ENCODE results near the gene ERMARD. TPM values are rescaled to one million over a fixed set of nuclear protein-coding genes. Genes with fewer than 3 reads are reported as not detected.
"Not testable (repeated sequence)": the region's sequence is repeated elsewhere in the genome, so short reads cannot be mapped to it uniquely, and the experiment has no call there.

ERMARD gene
- total RNA-seq, 1 donor from 2014 or later, result 16.2 TPM

- H3K4me1 ChIP-seq (ENCODE audit: control insufficient read depth in 3 of 3, insufficient read depth in 3 of 3, low read length in 3 of 3); H3K9me3 ChIP-seq (ENCODE audit: control insufficient read depth in 3 of 3, low read length in 3 of 3); H3K9ac ChIP-seq (ENCODE audit: low read depth in 1 of 3, low read length in 3 of 3); H3K4me3 ChIP-seq (ENCODE audit: low read length in 3 of 3); H3K27me3 ChIP-seq (ENCODE audit: control insufficient read depth in 3 of 3, insufficient read depth in 3 of 3, low read length in 3 of 3); H3K27ac ChIP-seq (ENCODE audit: low read depth, low read length): not testable (repeated sequence)
- H3K36me3 ChIP-seq (ENCODE audit: control insufficient read depth in 3 of 3, insufficient read depth in 3 of 3, low read length in 3 of 3), result peaks cover 33 to 56% (median 47%) of the 10 kb centered on the region in 3 donors
These were observed 14.4 kb downstream of the ERMARD start for GRCh38 chr6:169765789-169766188.

DNA sequence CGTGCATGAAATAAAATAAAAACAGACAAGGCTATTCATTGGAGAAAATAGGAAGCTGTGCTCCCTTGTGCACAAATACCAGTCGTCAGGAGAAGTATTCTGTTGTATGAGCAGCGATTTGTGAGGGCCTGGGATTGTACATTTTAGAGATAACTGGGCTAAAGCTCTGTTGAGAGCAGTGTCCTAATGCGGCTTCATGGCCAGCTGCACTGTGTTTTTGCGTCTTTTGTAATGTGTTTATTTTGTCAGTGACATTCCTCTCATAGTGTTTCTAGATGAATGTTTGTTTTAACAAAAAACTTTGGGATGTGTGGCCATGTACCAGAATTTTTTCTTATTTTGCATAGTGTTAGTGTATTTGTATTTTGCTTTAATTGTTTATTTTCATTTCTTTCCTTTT, 14.8 kb downstream of the ERMARD start:
- Histone ChIP-seq H3K9me3 (ENCODE audit: control insufficient read depth in 3 of 3, low read length in 3 of 3) (no peaks in the 10 kb centered on the region), H3K27ac (ENCODE audit: low read depth, low read length) (no peak overlapping the region), H3K27me3 (ENCODE audit: control insufficient read depth in 3 of 3, insufficient read depth in 3 of 3, low read length in 3 of 3) (no peaks in the 10 kb centered on the region), H3K4me3 (ENCODE audit: low read length in 3 of 3) (no peak overlapping the region), H3K9ac (ENCODE audit: low read depth in 1 of 3, low read length in 3 of 3) (no peak overlapping the region), H3K36me3 (ENCODE audit: control insufficient read depth in 3 of 3, insufficient read depth in 3 of 3, low read length in 3 of 3) (peaks cover 28 to 51% (median 45%) of the 10 kb centered on the region in 3 donors), H3K4me1 (ENCODE audit: control insufficient read depth in 3 of 3, insufficient read depth in 3 of 3, low read length in 3 of 3) (peaks cover 4 to 8% (median 5%) of the 10 kb centered on the region in 3 donors)

GRCh38 chr6:169766921-169767736, 15.7 kb downstream of the ERMARD start:
- Histone ChIP-seq H3K36me3 (ENCODE audit: control insufficient read depth in 3 of 3, insufficient read depth in 3 of 3, low read length in 3 of 3) (peaks cover 33 to 53% (median 52%) of the 10 kb centered on the region in 3 donors), H3K27me3 (ENCODE audit: control insufficient read depth in 3 of 3, insufficient read depth in 3 of 3, low read length in 3 of 3) (no peaks in the 10 kb centered on the region), H3K4me1 (ENCODE audit: control insufficient read depth in 3 of 3, insufficient read depth in 3 of 3, low read length in 3 of 3) (peaks cover 4 to 8% (median 5%) of the 10 kb centered on the region in 3 donors), H3K4me3 (ENCODE audit: low read length in 3 of 3) (no peak overlapping the region), H3K9me3 (ENCODE audit: control insufficient read depth in 3 of 3, low read length in 3 of 3) (no peaks in the 10 kb centered on the region), H3K9ac (ENCODE audit: low read depth in 1 of 3, low read length in 3 of 3) (no peak overlapping the region), H3K27ac (ENCODE audit: low read depth, low read length) (no peak overlapping the region)

DNA sequence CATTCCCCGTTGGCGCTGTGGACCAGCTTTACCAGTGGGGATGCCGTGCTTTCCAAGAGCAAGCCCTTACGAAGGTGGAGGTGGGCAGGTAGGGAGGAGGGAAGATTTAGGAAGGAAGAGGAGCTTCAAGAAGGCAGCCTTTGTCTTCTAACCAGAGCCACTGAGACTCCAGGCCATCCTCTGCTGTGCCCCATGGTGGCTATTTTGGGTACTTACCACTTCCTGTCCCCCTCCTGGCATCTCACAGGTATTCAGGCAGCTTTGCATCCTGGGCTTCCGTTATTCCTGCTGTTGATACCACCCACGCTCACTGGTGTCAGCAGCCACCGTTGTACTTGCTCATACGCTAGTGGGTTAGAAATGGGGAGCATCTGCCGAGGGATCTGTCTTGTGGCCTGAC, 22.9 kb downstream of the ERMARD start:
- H3K27me3 ChIP-seq (ENCODE audit: control insufficient read depth in 3 of 3, insufficient read depth in 3 of 3, low read length in 3 of 3), result no peaks in the 10 kb centered on the region
- no peaks in the 10 kb centered on the region for H3K9me3 ChIP-seq (ENCODE audit: control insufficient read depth in 3 of 3, low read length in 3 of 3)
- no peak overlapping the region for H3K4me3 ChIP-seq (ENCODE audit: low read length in 3 of 3)
- H3K4me1 ChIP-seq (ENCODE audit: control insufficient read depth in 3 of 3, insufficient read depth in 3 of 3, low read length in 3 of 3), result no peaks in the 10 kb centered on the region
- peaks cover 33 to 56% (median 53%) of the 10 kb centered on the region in 3 donors for H3K36me3 ChIP-seq (ENCODE audit: control insufficient read depth in 3 of 3, insufficient read depth in 3 of 3, low read length in 3 of 3)
- no peak overlapping the region for H3K9ac ChIP-seq (ENCODE audit: low read depth in 1 of 3, low read length in 3 of 3)
- H3K27ac ChIP-seq (ENCODE audit: low read depth, low read length), result no peak overlapping the region

GRCh38 chr6:169775321-169775720, 23.9 kb downstream of the ERMARD start:
- peaks cover 37 to 60% (median 59%) of the 10 kb centered on the region in 3 donors for H3K36me3 ChIP-seq (ENCODE audit: control insufficient read depth in 3 of 3, insufficient read depth in 3 of 3, low read length in 3 of 3)
- no peaks in the 10 kb centered on the region for H3K27me3 ChIP-seq (ENCODE audit: control insufficient read depth in 3 of 3, insufficient read depth in 3 of 3, low read length in 3 of 3)
- H3K9ac ChIP-seq (ENCODE audit: low read depth in 1 of 3, low read length in 3 of 3), result no peak overlapping the region
- H3K4me1 ChIP-seq (ENCODE audit: control insufficient read depth in 3 of 3, insufficient read depth in 3 of 3, low read length in 3 of 3), result no peaks in the 10 kb centered on the region
- no peaks in the 10 kb centered on the region for H3K9me3 ChIP-seq (ENCODE audit: control insufficient read depth in 3 of 3, low read length in 3 of 3)
- H3K27ac ChIP-seq (ENCODE audit: low read depth, low read length), result no peak overlapping the region
- H3K4me3 ChIP-seq (ENCODE audit: low read length in 3 of 3), result no peak overlapping the region

GRCh38 chr6:169776379-169776778, 25.0 kb downstream of the ERMARD start:
- Histone ChIP-seq H3K27ac (ENCODE audit: low read depth, low read length) (no peak overlapping the region), H3K9me3 (ENCODE audit: control insufficient read depth in 3 of 3, low read length in 3 of 3) (no peaks in the 10 kb centered on the region), H3K9ac (ENCODE audit: low read depth in 1 of 3, low read length in 3 of 3) (no peak overlapping the region), H3K4me3 (ENCODE audit: low read length in 3 of 3) (no peak overlapping the region), H3K36me3 (ENCODE audit: control insufficient read depth in 3 of 3, insufficient read depth in 3 of 3, low read length in 3 of 3) (peaks cover 37 to 66% (median 65%) of the 10 kb centered on the region in 3 donors), H3K27me3 (ENCODE audit: control insufficient read depth in 3 of 3, insufficient read depth in 3 of 3, low read length in 3 of 3) (no peaks in the 10 kb centered on the region), H3K4me1 (ENCODE audit: control insufficient read depth in 3 of 3, insufficient read depth in 3 of 3, low read length in 3 of 3) (no peaks in the 10 kb centered on the region)

- Histone ChIP-seq H3K4me1 (ENCODE audit: control insufficient read depth in 3 of 3, insufficient read depth in 3 of 3, low read length in 3 of 3) (no peaks in the 10 kb centered on the region), H3K9ac (ENCODE audit: low read depth in 1 of 3, low read length in 3 of 3) (no peak overlapping the region), H3K27ac (ENCODE audit: low read depth, low read length) (no peak overlapping the region)
These were observed 26.5 kb downstream of the ERMARD start for GRCh38 chr6:169777896-169778295.

DNA sequence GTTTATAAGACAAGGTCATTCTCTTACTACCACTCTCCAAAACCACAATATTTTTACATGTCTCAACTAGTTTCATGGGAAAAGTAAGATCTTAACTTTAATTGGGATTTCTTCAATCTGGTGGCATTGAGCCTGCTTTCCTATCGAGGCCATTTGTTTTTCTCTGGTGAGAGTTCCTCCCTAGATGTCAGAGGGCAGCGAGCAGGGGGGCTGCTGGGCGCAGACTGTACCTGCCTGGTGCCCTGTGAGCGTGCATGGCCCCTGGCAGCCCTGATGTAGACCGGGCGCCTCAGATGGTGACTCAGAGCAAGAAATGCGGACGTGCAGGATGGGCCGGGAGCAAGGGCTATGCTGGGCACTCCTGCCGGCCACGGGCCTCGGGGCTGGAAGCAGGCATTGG, 27.2 kb downstream of the ERMARD start:
- Histone ChIP-seq H3K9ac (ENCODE audit: low read depth in 1 of 3, low read length in 3 of 3) (no peak overlapping the region), H3K9me3 (ENCODE audit: control insufficient read depth in 3 of 3, low read length in 3 of 3) (no peaks in the 10 kb centered on the region), H3K4me3 (ENCODE audit: low read length in 3 of 3) (no peak overlapping the region), H3K4me1 (ENCODE audit: control insufficient read depth in 3 of 3, insufficient read depth in 3 of 3, low read length in 3 of 3) (no peaks in the 10 kb centered on the region), H3K27ac (ENCODE audit: low read depth, low read length) (no peak overlapping the region), H3K27me3 (ENCODE audit: control insufficient read depth in 3 of 3, insufficient read depth in 3 of 3, low read length in 3 of 3) (no peaks in the 10 kb centered on the region), H3K36me3 (ENCODE audit: control insufficient read depth in 3 of 3, insufficient read depth in 3 of 3, low read length in 3 of 3) (peaks cover 32 to 60% (median 55%) of the 10 kb centered on the region in 3 donors)

More at GRCh38 chr6:169777896-169778295, 26.5 kb downstream of the ERMARD start:
- Histone ChIP-seq H3K27me3 (ENCODE audit: control insufficient read depth in 3 of 3, insufficient read depth in 3 of 3, low read length in 3 of 3) (no peaks in the 10 kb centered on the region), H3K4me3 (ENCODE audit: low read length in 3 of 3) (no peak overlapping the region), H3K36me3 (ENCODE audit: control insufficient read depth in 3 of 3, insufficient read depth in 3 of 3, low read length in 3 of 3) (peaks cover 32 to 61% (median 60%) of the 10 kb centered on the region in 3 donors), H3K9me3 (ENCODE audit: control insufficient read depth in 3 of 3, low read length in 3 of 3) (no peaks in the 10 kb centered on the region)

- H3K36me3 ChIP-seq (ENCODE audit: control insufficient read depth in 3 of 3, insufficient read depth in 3 of 3, low read length in 3 of 3), result peaks cover 30 to 55% (median 54%) of the 10 kb centered on the region in 3 donors
These were observed 27.8 kb downstream of the ERMARD start for GRCh38 chr6:169779092-169779815.

DNA sequence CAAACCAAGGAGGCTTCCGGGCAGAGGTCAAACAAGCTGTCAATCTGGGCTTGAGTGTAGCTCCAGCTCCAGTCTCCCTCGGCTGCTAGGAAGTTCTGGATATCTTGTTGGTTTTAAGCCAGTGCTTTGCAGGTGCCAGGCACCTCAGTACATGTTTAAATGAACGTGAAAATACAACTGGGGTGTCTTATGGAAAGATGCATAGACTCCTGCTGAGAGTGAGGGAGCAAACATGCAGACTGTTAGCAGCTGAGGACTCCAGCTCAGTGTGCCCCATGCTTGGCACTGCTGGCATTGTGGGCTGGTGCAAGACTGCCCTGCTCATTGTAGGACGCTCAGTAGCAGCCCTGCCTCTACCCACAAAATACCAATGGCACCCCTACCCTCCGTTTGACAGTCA, 28.5 kb downstream of the ERMARD start:
- Histone ChIP-seq H3K4me1 (ENCODE audit: control insufficient read depth in 3 of 3, insufficient read depth in 3 of 3, low read length in 3 of 3) (no peaks in the 10 kb centered on the region), H3K4me3 (ENCODE audit: low read length in 3 of 3) (no peak overlapping the region), H3K9me3 (ENCODE audit: control insufficient read depth in 3 of 3, low read length in 3 of 3) (no peaks in the 10 kb centered on the region), H3K27ac (ENCODE audit: low read depth, low read length) (no peak overlapping the region), H3K27me3 (ENCODE audit: control insufficient read depth in 3 of 3, insufficient read depth in 3 of 3, low read length in 3 of 3) (no peaks in the 10 kb centered on the region), H3K9ac (ENCODE audit: low read depth in 1 of 3, low read length in 3 of 3) (no peak overlapping the region), H3K36me3 (ENCODE audit: control insufficient read depth in 3 of 3, insufficient read depth in 3 of 3, low read length in 3 of 3) (peaks cover 26 to 54% (median 49%) of the 10 kb centered on the region in 3 donors)

More at GRCh38 chr6:169779092-169779815, 27.8 kb downstream of the ERMARD start:
- H3K27ac ChIP-seq (ENCODE audit: low read depth, low read length), result no peak overlapping the region
- H3K9me3 ChIP-seq (ENCODE audit: control insufficient read depth in 3 of 3, low read length in 3 of 3), result no peaks in the 10 kb centered on the region
- no peaks in the 10 kb centered on the region for H3K4me1 ChIP-seq (ENCODE audit: control insufficient read depth in 3 of 3, insufficient read depth in 3 of 3, low read length in 3 of 3)
- H3K9ac ChIP-seq (ENCODE audit: low read depth in 1 of 3, low read length in 3 of 3), result no peak overlapping the region
- no peaks in the 10 kb centered on the region for H3K27me3 ChIP-seq (ENCODE audit: control insufficient read depth in 3 of 3, insufficient read depth in 3 of 3, low read length in 3 of 3)
- H3K4me3 ChIP-seq (ENCODE audit: low read length in 3 of 3), result no peak overlapping the region
